GM19452 (cell line): ENCODE results near the gene BICD2.

ENCODE experiments used
- ATAC-seq: cut with Tn5 transposase; IDR thresholded peaks from one replicate; pipeline ENCODE4 v1.9.1; 2021; ENCODE audit not compliant: unreplicated experiment

Gene BICD2

DNA sequence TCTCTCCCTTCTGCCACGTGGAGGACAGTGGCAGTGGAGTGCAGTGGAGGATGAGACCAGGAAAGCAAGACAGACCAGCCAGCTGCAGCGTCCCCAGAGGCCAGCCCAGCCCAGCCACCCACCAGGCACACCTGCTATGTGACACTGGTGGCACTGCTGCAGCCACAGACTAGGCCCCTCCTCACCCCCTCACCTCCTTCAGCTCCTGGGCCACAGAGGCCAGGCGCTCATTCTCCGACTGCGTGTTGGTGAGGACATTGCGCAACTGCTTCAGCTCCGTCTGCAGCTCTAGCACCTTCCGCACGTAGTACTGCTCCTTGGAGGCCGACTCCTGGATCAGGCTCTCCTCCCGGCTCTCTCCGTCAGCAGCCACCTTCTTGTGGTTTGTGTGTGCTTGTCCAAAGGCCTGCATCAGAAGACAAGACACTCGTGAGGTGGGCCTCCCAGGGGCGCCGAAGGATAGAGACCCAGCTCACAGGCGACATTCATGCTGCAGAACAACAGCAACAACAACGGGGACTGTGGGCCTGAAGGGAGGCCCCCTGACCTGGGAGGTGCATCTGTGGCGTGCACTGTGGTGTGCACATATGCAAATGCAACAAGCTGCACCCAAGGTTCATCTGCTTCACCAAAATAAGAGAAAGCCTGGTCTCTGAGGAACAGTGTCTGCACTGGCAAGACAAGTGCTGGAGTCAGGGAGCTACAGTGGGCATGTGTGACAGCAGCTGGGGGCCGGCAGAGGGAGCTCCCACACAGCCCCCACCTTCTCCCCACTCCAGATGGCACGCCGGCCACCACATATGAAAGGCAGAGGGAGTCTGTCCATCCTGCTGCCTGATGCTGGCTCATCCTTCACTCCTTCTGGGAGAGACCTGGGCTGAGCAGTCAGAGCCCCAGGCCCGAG, 35.5 kb downstream of the BICD2 start:
- no peak for ATAC-seq

DNA sequence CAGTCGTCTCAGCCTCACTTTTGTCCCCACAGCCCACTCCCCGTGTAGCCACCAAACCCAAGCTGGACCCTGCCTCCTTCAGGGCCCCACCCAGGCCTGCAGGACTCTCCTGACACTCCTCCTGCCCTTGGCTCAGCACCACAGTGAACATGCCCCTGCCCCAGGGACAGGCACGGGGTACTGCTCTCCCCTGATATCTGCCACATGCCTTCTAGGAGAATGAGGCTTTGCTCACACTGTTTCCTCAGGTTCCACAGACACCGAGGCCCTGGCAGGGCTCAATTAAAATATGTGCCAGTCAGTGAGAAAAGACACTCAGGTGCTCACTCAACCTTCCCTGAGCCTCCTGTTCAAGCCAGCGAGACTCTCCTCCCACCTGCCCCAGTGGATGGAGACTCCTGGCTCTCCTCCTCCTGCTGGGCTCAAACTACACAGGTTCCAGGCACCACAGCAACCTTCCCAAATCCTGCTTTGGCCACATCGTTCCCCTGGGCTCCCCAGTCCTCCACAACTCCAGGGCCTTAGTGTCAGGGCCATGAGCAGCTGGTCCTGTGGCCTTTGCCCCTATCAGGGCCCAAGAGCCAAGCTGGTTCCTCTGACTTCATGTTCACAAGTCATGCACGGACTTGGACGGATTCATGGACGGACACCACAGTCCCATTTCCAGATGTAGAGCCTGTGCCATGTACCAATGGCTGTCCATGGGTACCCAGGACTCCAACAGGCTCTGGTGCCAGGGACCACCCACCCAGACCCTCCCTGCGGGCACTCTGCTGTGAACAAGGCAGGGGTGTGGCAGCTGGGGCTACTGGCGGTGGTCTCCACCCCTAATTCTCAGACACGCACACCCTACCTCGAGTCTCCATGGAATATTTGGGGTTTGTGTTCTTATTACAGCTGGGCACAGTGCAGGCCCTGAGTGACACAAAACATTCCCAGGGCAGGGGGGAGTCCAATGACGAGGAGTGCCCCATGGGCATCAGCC, 36.6 kb downstream of the BICD2 start:
- no peak for ATAC-seq

- no peak for ATAC-seq
Observed at GRCh38 chr9:92726971-92727715, 37.5 kb downstream of the BICD2 start.

- ATAC-seq = no peak
Observed at GRCh38 chr9:92726348-92726747, 38.3 kb downstream of the BICD2 start.

GRCh38 chr9:92725766-92726165, 38.9 kb downstream of the BICD2 start:
- no peak for ATAC-seq

DNA sequence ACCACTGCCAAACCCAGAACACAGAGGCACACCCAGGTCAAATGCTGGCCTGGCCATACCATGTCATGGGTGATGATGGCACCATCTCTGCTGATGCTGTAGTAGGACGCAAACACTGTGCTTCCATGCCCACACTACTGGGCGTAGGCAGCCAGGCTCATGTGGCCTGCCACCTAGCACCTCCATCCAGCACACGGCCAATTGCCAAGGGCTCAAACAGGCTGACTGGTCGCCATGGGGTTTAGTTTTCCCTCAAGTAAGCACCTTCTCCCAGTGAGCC, 39.4 kb downstream of the BICD2 start:
- ATAC-seq = no peak

DNA sequence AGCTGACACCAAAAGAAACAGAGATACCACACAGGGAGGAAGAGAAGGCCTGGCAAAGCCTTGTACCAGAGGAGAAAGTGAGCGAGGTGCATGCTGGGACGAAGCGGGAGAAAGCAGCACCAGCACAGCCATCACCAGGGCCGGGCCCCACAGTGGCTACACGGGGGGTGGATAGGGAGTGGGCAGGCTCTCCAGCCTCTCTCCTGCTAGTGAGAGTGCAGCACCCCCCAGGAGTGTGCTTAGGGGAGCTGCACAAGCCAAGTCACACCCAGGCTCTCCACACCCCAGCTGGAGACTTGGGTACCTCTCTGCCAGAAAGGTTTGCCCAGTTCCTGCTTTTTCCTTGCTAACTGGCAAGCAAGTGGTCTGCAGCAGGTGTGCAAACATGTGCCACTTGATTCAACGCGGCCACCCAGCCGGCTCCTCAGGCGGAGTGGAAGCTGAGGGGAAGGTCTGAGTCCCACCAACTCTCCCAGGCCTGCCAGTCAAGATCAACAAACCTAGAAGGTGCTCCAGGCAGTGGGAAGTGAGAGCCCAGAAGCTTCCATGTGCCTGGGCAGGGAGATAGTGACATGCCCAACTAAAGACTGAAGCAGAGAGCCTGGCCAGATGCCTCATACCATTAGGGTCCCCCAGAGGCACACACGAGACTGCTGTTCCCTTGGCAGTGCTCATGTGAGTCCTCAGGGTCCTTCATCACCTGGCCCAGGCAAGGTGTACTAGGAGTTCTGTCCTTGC, 39.9 kb downstream of the BICD2 start:
- no peak for ATAC-seq

- ATAC-seq = no peak
Observed at GRCh38 chr9:92723801-92724323, 40.8 kb downstream of the BICD2 start.

DNA sequence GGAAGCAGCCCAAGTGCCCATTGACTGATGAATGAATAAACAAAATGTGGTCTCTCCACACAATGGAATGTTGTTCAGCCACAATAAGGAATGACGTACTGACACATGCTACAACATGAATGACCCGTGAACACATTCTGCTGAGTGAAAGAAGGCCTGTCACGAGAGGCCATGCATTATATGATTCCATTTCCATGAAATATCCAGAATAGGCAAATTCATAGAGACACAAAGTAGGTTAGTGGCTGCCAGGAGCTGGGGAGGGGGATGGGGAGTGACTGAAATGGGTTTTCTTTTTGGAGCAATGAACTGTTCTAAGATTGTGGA, 41.4 kb downstream of the BICD2 start:
- no peak for ATAC-seq

DNA sequence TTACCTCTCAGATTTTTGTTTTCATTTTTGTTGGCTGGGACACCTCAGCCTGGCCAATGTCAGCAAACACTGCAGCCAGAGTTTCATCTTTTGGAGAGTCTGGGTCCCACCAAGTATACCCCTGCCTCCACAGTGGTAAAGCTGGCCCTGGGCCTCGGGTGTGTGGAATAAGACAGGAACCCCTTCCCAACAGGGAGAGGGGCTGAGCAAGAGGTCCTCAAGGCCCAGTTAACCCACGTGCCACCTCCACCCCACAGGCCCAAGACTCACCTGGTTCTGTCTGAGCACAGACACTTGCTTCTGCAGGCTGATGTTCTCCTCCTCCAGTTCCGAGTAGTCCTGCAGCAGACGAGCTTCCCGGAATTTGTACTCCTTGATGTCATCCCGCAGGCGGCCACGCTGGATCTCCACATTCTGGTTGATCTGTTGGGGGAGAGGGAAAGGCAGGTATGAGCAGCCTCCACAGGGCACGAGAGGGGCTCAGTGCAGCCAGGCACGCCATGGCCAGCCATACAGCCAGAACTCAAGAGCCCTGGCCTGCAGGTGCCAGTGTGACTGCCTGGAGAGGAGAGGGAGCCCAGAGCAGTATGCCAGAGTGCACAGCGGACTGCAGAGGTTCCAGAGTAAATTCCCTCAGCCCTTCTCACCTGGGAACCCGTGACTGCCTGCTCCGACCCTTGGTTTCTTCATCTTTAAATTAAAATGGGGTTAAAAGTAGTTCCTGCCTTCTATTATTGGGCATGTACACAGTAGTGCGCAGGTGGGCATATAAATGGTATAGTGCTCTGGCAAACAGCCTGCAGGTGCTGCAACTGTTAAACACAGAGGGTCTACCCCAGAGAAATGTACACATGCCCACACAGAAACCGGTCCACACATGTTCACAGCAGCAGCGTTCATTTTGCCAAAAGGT, 42.0 kb downstream of the BICD2 start:
- ATAC-seq = no peak

DNA sequence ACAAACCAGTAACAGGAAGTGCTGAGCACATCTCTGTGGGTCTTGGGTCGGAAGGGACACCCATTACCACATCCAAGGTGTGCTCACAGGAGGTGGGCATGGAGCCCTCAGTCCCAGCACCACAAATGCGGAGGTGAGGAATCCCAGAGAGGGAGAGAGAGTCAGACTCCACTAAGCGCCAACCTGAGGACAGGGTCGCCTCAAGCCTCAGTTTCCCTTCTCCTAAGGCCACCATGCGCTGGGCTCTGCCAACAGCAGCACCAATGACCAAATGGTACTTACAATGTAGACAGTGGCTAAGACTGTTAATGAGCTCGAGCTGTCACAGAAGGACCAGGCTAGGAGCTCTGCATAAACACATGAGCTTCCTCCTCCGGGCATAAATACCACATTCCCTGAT, 43.1 kb downstream of the BICD2 start:
- ATAC-seq = no peak

GRCh38 chr9:92720807-92721535, 43.7 kb downstream of the BICD2 start:
- ATAC-seq = no peak

DNA sequence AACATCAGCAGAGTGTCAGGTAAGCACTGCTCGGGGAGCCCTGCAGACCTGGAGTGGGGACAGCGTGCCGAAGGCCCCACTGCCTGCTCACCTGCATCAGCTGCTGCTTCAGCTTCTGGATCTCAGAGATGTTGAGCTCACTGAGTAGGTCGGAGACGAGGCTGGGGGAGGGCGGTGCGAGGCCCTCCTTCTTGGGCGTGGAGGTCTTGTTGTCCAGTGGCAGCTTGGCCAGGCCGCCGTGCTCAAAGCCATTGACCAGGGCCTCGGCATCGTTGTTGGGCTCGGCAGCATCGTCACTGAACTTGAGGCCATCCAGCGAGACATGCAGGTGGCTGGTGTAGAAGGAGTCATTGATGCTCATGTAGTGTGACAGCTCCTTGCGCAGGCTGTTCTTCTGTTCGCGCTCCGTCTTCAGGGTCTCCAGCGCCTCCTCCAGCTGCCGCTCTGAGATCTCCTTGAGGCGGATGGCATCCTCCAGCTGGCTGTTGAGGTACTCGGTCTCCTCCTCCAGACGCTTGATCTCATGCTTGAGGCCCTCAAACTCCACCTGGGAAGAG, 44.3 kb downstream of the BICD2 start:
- no peak for ATAC-seq

DNA sequence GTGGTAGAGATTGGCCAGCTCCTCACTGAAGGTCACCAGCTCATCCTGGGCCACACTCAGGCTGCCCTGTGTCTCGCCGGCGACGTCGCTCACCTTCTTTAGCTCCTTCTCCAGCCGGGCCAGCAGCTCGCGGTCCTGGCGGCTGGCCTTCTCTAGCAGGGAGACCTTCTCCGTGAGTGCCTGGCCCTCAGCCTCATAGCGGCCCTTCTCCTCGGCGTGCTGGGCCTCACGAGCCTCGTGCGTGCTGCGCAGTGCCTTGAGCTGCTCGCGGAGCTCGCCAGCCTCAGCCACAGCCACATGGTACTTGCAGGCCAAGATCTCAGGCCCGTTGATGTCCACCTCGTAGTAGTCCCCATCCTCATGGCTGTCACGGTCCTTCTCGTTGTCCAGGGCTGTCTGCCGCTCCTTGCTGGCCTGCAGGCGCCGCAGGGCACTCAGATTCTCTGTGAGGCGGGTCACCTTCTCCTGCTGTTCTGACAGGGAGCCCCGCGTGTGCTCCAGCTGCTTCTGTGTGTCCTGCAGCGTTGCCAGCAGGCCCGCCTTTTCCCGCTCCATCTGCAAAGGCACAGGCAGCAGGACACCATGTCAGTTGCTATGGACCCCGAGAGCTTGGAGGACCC, 45.5 kb downstream of the BICD2 start:
- ATAC-seq = no peak

DNA sequence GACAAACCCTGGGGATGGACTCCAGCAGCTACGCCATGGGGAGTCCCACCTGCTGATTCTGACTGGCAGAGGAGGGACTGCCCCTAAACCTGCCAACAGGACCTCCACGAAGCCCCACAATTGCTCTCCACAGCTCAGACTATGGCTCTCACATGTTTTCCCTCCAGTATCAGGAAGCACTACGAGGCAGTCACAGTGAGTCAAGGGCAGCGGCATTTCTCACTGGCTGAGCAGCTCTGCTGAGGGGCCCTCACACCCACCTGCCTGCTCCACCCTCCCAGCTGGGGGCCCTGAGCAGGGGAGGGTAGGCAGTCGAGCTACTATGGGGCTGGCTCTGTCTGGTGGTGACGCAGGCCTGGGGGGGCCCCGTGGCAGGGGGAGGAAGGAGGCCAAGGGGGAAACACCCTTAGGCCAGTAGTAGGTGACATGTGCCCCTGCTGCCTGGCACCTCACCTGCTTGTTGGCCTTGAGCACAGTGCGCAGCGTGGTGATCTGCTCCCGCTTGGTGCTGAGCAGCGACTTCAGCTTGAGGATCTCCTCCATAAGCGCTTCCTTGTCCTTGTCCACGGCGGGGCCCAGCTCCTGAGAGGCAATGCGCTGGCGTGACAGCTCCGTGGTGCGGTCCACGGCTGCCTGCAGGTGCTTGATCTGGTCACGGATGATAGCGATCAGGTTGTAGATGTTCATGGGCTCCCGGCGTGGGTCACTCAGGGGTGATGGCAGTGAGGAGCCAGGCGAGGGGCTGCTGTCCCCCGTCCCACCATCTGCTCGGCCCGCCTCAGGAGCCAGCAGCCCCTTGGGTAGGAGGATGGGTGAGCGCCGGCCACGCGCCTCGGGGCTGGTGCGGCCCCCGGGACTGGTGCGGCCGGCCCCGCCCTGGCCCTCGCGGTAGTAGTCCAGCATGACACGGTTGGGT, 46.3 kb downstream of the BICD2 start:
- ATAC-seq = no peak

DNA sequence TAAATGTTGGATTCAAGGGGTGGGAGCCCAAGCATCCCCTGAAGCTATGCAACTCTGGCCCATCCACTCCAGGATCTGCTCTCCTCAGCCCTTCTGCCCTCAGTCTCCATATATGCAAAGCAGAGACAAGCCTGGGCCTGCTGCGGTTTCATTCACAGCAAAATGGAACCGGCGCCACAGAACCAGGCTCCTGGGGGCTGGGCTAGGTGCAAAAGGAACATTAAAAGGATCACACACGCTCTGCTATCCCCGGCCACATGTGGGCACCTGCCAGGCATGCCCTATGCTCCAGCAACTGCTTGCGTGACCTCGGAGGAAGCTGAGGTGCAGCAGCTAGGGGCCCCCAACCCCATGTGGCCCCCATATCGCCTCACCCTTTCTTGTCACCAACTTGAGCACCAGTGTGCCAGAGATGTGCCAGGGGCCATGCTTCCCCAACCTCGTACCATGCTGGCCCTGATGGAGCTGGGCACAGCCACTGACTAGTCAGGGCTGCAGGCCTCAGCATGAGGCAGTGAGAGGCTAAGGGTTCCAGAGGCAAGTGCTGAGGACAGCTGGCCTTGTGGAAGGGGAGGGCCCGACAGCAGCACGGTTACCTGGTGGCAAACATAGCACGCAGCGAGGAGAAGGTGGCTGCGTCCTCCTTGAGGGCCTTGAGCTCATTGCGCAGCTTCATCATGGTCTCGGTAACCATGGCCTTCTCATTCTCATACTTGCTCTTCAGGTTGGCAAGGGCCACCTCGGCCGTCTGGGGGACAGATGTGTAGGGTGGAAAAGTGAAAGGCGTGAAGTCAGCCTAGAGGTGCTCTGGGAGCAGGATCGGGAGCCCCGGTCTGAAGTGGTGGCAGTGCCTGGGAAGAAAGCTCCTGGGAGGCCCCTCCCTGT, 47.2 kb downstream of the BICD2 start:
- no peak for ATAC-seq
